Brain microvascular endothelial cell (primary cell): Measurements from ENCODE around the gene TLCD2.
A peak's percentile ranks its signal among the peaks of the same experiment; 100 is the strongest.
"Not testable (repeated sequence)": the region's sequence is repeated elsewhere in the genome, so short reads cannot be mapped to it uniquely, and the experiment has no call there.

Experiments
- DNase-seq: peaks from one replicate; pipeline ENCODE4 v3.0.0-alpha.2; 2020
- H3K27ac ChIP-seq: fragments of 250-450 bp; sonication (Bioruptor Pico); 2 replicates; pipeline ENCODE4 v1.5.1; 2020; ENCODE audit warnings: mild to moderate bottlenecking, moderate library complexity
- H3K27me3 ChIP-seq: fragments of 250-450 bp; sonication (Bioruptor Pico); replicated peaks from 2 replicates; pipeline ENCODE4 v1.5.1; 2020; ENCODE audit warnings: mild to moderate bottlenecking
- H3K36me3 ChIP-seq: fragments of 250-450 bp; sonication (Bioruptor Pico); replicated peaks from 2 replicates; pipeline ENCODE4 v1.5.1; 2020; ENCODE audit warnings: mild to moderate bottlenecking
- H3K4me3 ChIP-seq: 2 replicates; pipeline ENCODE4 v1.5.1; 2011; ENCODE audit warnings: low read depth, mild to moderate bottlenecking, control low read depth, low read length, moderate library complexity
- CTCF ChIP-seq: IDR thresholded peaks from 2 replicates; pipeline ENCODE4 v1.5.1; 2011; ENCODE audit warnings: low read depth, mild to moderate bottlenecking, moderate library complexity, low read length, control low read depth, inconsistent platforms; ENCODE audit errors: missing control alignments
- in situ Hi-C: cut with HindIII; loops from 2 replicates; pipeline ENCODE4 v1.10.0; 2017; ENCODE audit warnings: low sequenced_read_pairs, low pct_ligation_motif_present

Gene TLCD2

GRCh38 chr17:1693339-1693738 lies 16.8 kb downstream of the TLCD2 start:
- Histone ChIP-seq H3K27ac (no peak overlapping the region), H3K27me3 (no peaks in the 10 kb centered on the region), H3K4me3 (no peak overlapping the region), H3K36me3 (no peaks in the 10 kb centered on the region)
- TF ChIP-seq CTCF: no peak
- in situ Hi-C loops: no loop called here
- DNase-seq: peak; percentile 54

GRCh38 chr17:1690544-1691221 lies 19.5 kb downstream of the TLCD2 start:
- TF ChIP-seq CTCF: no peak
- Histone ChIP-seq H3K27ac (no peak overlapping the region), H3K4me3 (no peak overlapping the region), H3K27me3 (no peaks in the 10 kb centered on the region), H3K36me3 (no peaks in the 10 kb centered on the region)
- no peak for DNase-seq
- in situ Hi-C loops: no loop called here

- H3K4me3 ChIP-seq, DNase-seq, H3K36me3 ChIP-seq, in situ Hi-C loops, H3K27me3 ChIP-seq, H3K27ac ChIP-seq: not testable (repeated sequence)
Measured at GRCh38 chr17:1688405-1688804, 21.8 kb downstream of the TLCD2 start.

GRCh38 chr17:1686086-1686485 lies 24.1 kb downstream of the TLCD2 start:
- TF ChIP-seq CTCF: no peak
- Histone ChIP-seq H3K27me3 (no peaks in the 10 kb centered on the region), H3K36me3 (peaks cover 16% of the 10 kb centered on the region), H3K27ac (no peak overlapping the region), H3K4me3 (no peak overlapping the region)
- DNase-seq: no peak
- in situ Hi-C loops: no loop called here

GRCh38 chr17:1684378-1685189 lies 25.6 kb downstream of the TLCD2 start, which contains the start of gene PRPF8:
Gene PRPF8, minus strand, starts transcription at chr17:1684867. Its CDS starts 296 bp downstream, at chr17:1684571.
- DNase-seq: peak; percentile 98
- peak within 1 kb of the TSS; percentile 75 for H3K27ac ChIP-seq
- H3K27me3 ChIP-seq: no peaks in the 10 kb centered on the region
- H3K36me3 ChIP-seq: peaks cover 31% of the 10 kb centered on the region
- no peak for TF ChIP-seq CTCF
- in situ Hi-C loops: no loop called here
- H3K4me3 ChIP-seq: peak within 1 kb of the TSS; percentile 90

GRCh38 chr17:1683459-1683858 lies 26.7 kb downstream of the TLCD2 start:
- peak overlapping the region; percentile 90 for H3K4me3 ChIP-seq
- H3K27ac ChIP-seq: no peak overlapping the region
- TF ChIP-seq CTCF: no peak
- in situ Hi-C loops: no loop called here
- no peaks in the 10 kb centered on the region for H3K27me3 ChIP-seq
- DNase-seq: no peak
- H3K36me3 ChIP-seq: peaks cover 41% of the 10 kb centered on the region
